Transverse colon (tissue), 3 donors: Measurements from ENCODE around the gene ZNF205.
A peak's percentile ranks its signal among the peaks of the same experiment; 100 is the strongest.

Experiments
- CTCF ChIP-seq, 5 experiments: fragments of 200-600 bp in 3 of 5; fragments of 450-650 bp in 2 of 5; sonication (generic) in 3 of 5; IDR thresholded peaks; 1 replicate in 2 of 5; 2 replicates in 3 of 5; pipeline ENCODE4 v1.5.1; 2016 to 2017; ENCODE audit warnings: antibody characterized with exemption in 5 of 5, inconsistent platforms in 3 of 5, mild to moderate bottlenecking in 2 of 5, moderate library complexity in 1 of 5
- EP300 ChIP-seq: sonication (generic); formaldehyde crosslinking; IDR thresholded peaks from one replicate; pipeline ENCODE4 v1.6.1; 2017; ENCODE audit warnings: antibody characterized with exemption, low read depth
- POLR2A ChIP-seq: fragments of 450-650 bp; IDR thresholded peaks from one replicate; pipeline ENCODE4 v1.6.1; 2016; ENCODE audit warnings: antibody characterized with exemption, mild to moderate bottlenecking, moderate library complexity

DNA sequence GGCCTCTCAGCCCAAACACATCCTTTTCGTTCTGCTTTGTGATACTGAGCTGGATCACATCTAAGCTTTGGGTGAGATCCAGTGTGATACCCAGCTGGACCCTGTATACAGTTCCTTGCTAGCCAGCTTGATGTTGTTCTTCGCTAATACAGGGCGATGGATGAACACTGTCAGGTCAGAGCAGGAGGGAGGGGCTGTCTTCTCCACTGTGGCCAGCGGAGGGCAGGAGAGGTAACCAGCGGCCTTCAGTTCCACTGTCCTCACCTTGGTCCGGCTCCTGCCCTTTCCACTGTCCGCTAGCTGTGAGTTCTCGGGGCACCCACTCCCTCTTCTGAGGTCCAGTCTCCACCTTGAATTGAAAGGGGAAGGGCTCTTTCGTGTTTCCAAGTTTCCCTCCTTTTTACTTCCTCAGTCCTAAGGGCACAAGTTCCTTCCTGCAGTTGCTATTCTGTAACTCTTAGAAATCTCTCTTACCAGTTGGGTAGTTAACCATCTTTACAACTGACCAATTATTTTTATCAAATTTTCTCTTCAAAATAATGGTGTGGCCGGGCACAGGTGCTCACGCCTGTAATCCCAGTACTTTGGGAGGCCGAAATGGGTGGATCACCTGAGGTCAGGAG is 19.5 kb downstream of the ZNF205 start:
- TF ChIP-seq EP300: no peak
- TF ChIP-seq CTCF (IDR thresholded peaks at IDR 0.05): peak; percentile 41 to 65 (median 44)
- TF ChIP-seq POLR2A: no peak
